Measurements from ENCODE around the gene ATL3. TPM values are rescaled to one million over a fixed set of nuclear protein-coding genes. Genes with fewer than 3 reads are reported as not detected.
A peak's percentile ranks its signal among the peaks of the same experiment; 100 is the strongest.

Gene ATL3
- total and polyA plus RNA-seq, 2 donors (not counting 3 experiments of a cell fraction or from before 2014, with no cell fraction given), result 21.7 to 70.2 TPM

DNA sequence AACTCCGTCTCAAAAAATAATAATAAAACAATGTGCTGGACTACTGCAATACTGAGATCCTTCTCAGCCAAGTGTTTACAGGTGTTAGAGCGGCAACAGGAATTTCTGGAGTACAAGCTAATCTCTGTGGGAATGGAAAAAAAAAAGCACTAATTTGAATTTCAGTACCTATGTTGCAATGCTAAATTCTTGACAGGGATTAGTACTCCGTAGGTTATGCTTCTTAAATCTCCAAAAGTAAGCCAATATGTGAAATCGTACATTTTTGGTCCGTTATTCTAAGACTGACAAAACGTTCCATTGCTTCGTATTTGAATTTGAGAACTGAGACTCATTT is 1.1 kb downstream of the ATL3 start:
- peak overlapping the region; percentile 83 for H3K9ac ChIP-seq (replicated peaks; ENCODE audit: extremely low read depth, insufficient read depth, low read length)
- H3K27me3 ChIP-seq (ENCODE audit: control insufficient read depth in 2 of 2, insufficient read depth in 2 of 2, low read length in 2 of 2), result no peaks in the 10 kb centered on the region
- BruUV-seq (replicated peaks), result no TSS peak
- intact Hi-C loops (cut with micrococcal nuclease), result no loop called here
- peak overlapping the region; percentile 73 to 96 (median 76) for H3K4me3 ChIP-seq (replicated peaks in 1 of 3; ENCODE audit: insufficient read depth in 1 of 3, low read depth in 1 of 3, low read length in 3 of 3)
- CTCF ChIA-PET, result interaction anchor here (1.0 to 3.7 kb wide), 8 partner anchors 9 to 69 kb away, joined by 3 to 30 read pairs (median 7); partner anchors contain the start of gene RTN3
- H3K4me1 ChIP-seq (ENCODE audit: control insufficient read depth, extremely low read depth, insufficient read depth, low read length), result peaks cover 15% of the 10 kb centered on the region
- H3K27ac ChIP-seq (ENCODE audit: insufficient read depth, low read depth, low read length), result peak overlapping the region; percentile 65
- POLR2A ChIA-PET, result no interaction called here
- H3K4me2 ChIP-seq (ENCODE audit: insufficient read depth, low read length), result peak overlapping the region; percentile 99
- dilution Hi-C loops (cut with MboI; ENCODE audit: extremely low pct_ligation_motif_present, low sequenced_read_pairs), result no loop called here
- FAIRE-seq (peak; percentile 72), DNase-seq (ENCODE audit: low read depth, low spot score) (no peak)
- no peak for TF ChIP-seq GATA2 (IDR thresholded peaks at IDR 0.05; ENCODE audit: insufficient read depth, insufficient read length, low read depth, low read length)
- TF ChIP-seq MYC (IDR thresholded peaks at IDR 0.05; ENCODE audit: low read depth, low read length), result no peak
- TF ChIP-seq JUN (IDR thresholded peaks at IDR 0.05; ENCODE audit: borderline replicate concordance, insufficient read depth, insufficient read length, low read depth), result no peak
- no peak for TF ChIP-seq FOS (IDR thresholded peaks at IDR 0.05; ENCODE audit: borderline replicate concordance, insufficient read depth, low read length)
- no peak for TF ChIP-seq EZH2 (IDR thresholded peaks at IDR 0.05; ENCODE audit: borderline replicate concordance, low read depth, low read length, severe bottlenecking)
- TF ChIP-seq POLR2A (IDR thresholded peaks at IDR 0.05; ENCODE audit: low read depth, low read length), result no peak
- peaks cover 54% of the 10 kb centered on the region for H3K79me2 ChIP-seq (ENCODE audit: control insufficient read depth, insufficient read depth, low read length)
- H3K9me1 ChIP-seq (replicated peaks; ENCODE audit: control insufficient read depth, extremely low read depth, insufficient read depth, low read length), result no peaks in the 10 kb centered on the region
- H4K20me1 ChIP-seq (replicated peaks; ENCODE audit: control insufficient read depth, extremely low read depth, insufficient read depth, low read length), result peaks cover 3% of the 10 kb centered on the region
- no peaks in the 10 kb centered on the region for H3K36me3 ChIP-seq (ENCODE audit: control insufficient read depth in 2 of 2, extremely low read depth in 1 of 2, insufficient read depth in 2 of 2, low read length in 2 of 2)
- no peaks in the 10 kb centered on the region for H3K9me3 ChIP-seq (replicated peaks; ENCODE audit: control insufficient read depth, insufficient read depth, low read length)
- peak overlapping the region; percentile 71 for H2AFZ ChIP-seq (ENCODE audit: low read depth, low read length)

DNA sequence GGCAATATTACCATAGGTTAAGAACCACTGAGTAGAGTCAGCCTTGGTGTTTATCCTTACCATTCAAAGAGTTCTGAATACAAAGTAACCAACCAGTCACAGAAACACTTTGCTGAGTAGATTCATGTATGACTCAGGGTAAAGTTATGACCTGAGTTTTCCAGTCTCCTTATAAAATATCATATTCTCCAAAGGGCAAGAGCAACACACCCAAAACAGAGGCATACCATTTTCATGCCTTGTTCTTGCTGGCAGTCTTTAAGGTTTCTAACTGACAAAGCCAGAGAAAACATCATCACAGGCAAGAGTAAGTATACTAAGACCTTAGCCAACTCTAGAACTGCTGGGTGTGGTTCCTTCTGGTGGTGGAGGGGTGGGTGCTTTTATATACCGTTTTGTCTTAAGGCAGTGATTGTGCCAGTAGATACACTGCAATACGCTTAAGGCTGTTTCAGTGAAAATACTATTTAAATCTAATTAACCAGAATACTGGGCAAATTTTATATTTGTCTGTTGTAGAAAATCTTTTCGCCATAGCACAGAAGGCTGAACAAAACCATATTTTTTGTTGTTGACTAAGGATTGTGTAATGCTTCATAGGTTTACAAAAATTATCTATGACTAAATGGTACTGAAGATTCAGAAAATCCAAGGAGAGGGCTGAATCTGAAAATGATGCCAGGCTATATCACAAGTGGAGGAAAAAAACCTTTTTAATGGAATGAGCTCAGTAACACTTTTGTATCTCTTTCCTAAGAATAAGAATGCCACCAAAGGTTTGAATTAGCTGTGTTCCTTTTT is 3.0 kb downstream of the ATL3 start:
- intact Hi-C loops (cut with micrococcal nuclease), result no loop called here
- POLR2A ChIA-PET, result no interaction called here
- dilution Hi-C loops (cut with MboI; ENCODE audit: extremely low pct_ligation_motif_present, low sequenced_read_pairs), result no loop called here
- Histone ChIP-seq H3K4me2 (ENCODE audit: insufficient read depth, low read length) (peak overlapping the region; percentile 76), H3K9ac (replicated peaks; ENCODE audit: extremely low read depth, insufficient read depth, low read length) (peak overlapping the region; percentile 63), H4K20me1 (replicated peaks; ENCODE audit: control insufficient read depth, extremely low read depth, insufficient read depth, low read length) (peaks cover 3% of the 10 kb centered on the region), H3K27me3 (ENCODE audit: control insufficient read depth in 2 of 2, insufficient read depth in 2 of 2, low read length in 2 of 2) (no peaks in the 10 kb centered on the region), H3K4me1 (ENCODE audit: control insufficient read depth, extremely low read depth, insufficient read depth, low read length) (peaks cover 25% of the 10 kb centered on the region), H3K36me3 (ENCODE audit: control insufficient read depth in 2 of 2, extremely low read depth in 1 of 2, insufficient read depth in 2 of 2, low read length in 2 of 2) (no peaks in the 10 kb centered on the region), H3K79me2 (ENCODE audit: control insufficient read depth, insufficient read depth, low read length) (peaks cover 73% of the 10 kb centered on the region), H3K9me3 (replicated peaks; ENCODE audit: control insufficient read depth, insufficient read depth, low read length) (no peaks in the 10 kb centered on the region), H3K9me1 (replicated peaks; ENCODE audit: control insufficient read depth, extremely low read depth, insufficient read depth, low read length) (no peaks in the 10 kb centered on the region), H3K27ac (ENCODE audit: insufficient read depth, low read depth, low read length) (peak overlapping the region; percentile 69), H3K4me3 (replicated peaks in 1 of 3; ENCODE audit: insufficient read depth in 1 of 3, low read depth in 1 of 3, low read length in 3 of 3) (peak overlapping the region in 1 of 3 experiments; percentile 27), H2AFZ (ENCODE audit: low read depth, low read length) (no peak overlapping the region)
- CTCF ChIA-PET, result interaction anchor here (0.5 to 3.7 kb wide), 4 partner anchors 14 to 74 kb away, joined by 3 to 30 read pairs (median 4); partner anchors contain the start of gene RTN3
- BruUV-seq (replicated peaks), result TSS peak; percentile 58
- peak; percentile 76 for TF ChIP-seq FOS (IDR thresholded peaks at IDR 0.05; ENCODE audit: borderline replicate concordance, insufficient read depth, low read length)
- peak; percentile 76 for TF ChIP-seq JUN (IDR thresholded peaks at IDR 0.05; ENCODE audit: borderline replicate concordance, insufficient read depth, insufficient read length, low read depth)
- TF ChIP-seq, protein P1, sequence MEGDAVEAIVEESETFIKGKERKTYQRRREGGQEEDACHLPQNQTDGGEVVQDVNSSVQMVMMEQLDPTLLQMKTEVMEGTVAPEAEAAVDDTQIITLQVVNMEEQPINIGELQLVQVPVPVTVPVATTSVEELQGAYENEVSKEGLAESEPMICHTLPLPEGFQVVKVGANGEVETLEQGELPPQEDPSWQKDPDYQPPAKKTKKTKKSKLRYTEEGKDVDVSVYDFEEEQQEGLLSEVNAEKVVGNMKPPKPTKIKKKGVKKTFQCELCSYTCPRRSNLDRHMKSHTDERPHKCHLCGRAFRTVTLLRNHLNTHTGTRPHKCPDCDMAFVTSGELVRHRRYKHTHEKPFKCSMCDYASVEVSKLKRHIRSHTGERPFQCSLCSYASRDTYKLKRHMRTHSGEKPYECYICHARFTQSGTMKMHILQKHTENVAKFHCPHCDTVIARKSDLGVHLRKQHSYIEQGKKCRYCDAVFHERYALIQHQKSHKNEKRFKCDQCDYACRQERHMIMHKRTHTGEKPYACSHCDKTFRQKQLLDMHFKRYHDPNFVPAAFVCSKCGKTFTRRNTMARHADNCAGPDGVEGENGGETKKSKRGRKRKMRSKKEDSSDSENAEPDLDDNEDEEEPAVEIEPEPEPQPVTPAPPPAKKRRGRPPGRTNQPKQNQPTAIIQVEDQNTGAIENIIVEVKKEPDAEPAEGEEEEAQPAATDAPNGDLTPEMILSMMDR (IDR thresholded peaks at IDR 0.05; ENCODE audit: extremely low read depth in 1 of 2, insufficient read depth in 1 of 2, low read depth in 1 of 2, low read length in 2 of 2), result no peak
- TF ChIP-seq POLR2A (IDR thresholded peaks at IDR 0.05; ENCODE audit: low read depth, low read length), result no peak
- TF ChIP-seq EZH2 (IDR thresholded peaks at IDR 0.05; ENCODE audit: borderline replicate concordance, low read depth, low read length, severe bottlenecking), result no peak
- no peak for TF ChIP-seq MYC (IDR thresholded peaks at IDR 0.05; ENCODE audit: low read depth, low read length)
- peak; percentile 74 for DNase-seq (ENCODE audit: low read depth, low spot score)
- FAIRE-seq, result peak; percentile 90

Measured in endothelial cell of umbilical vein (primary cell).